Loucy (cell line): ENCODE measurements around the gene NPC1.
A peak's percentile ranks its signal among the peaks of the same experiment; 100 is the strongest.

ENCODE experiments used
- H2AFZ ChIP-seq: fragments of 200-600 bp; sonication (generic); 2 replicates; pipeline ENCODE4 v1.6.0; 2016; ENCODE audit warnings: antibody characterized with exemption, mild to moderate bottlenecking, low read length, moderate library complexity
- H3F3A ChIP-seq: fragments of 200-600 bp; 2 replicates; pipeline ENCODE4 v1.6.0; 2016; ENCODE audit warnings: antibody characterized with exemption, low read depth, mild to moderate bottlenecking
- H3K27me3 ChIP-seq: fragments of 200-600 bp; sonication (generic); 2 replicates; pipeline ENCODE4 v1.6.1; 2014; ENCODE audit warnings: low read length, mild to moderate bottlenecking; ENCODE audit not compliant: insufficient read depth, poor library complexity, severe bottlenecking
- H3K36me3 ChIP-seq: fragments of 200-600 bp; sonication (generic); 2 replicates; pipeline ENCODE4 v1.6.1; 2016; ENCODE audit warnings: low read length; ENCODE audit not compliant: insufficient read depth
- H3K4me1 ChIP-seq: fragments of 200-600 bp; sonication (generic); 2 replicates; pipeline ENCODE4 v1.5.1; 2014; ENCODE audit warnings: low read length, mild to moderate bottlenecking; ENCODE audit not compliant: insufficient read depth, poor library complexity, severe bottlenecking
- H3K4me2 ChIP-seq: fragments of 200-600 bp; sonication (generic); 2 replicates; pipeline ENCODE4 v1.6.0; 2014; ENCODE audit warnings: antibody characterized with exemption, low read length, low read depth, mild to moderate bottlenecking; ENCODE audit not compliant: poor library complexity, severe bottlenecking
- H3K4me3 ChIP-seq: fragments of 200-600 bp; sonication (generic); 2 replicates; pipeline ENCODE4 v1.5.1; 2014; ENCODE audit warnings: low read length, mild to moderate bottlenecking, mixed read lengths; ENCODE audit not compliant: poor library complexity, severe bottlenecking
- H3K79me2 ChIP-seq: fragments of 200-600 bp; sonication (generic); 2 replicates; pipeline ENCODE4 v1.6.1; 2014; ENCODE audit warnings: low read length; ENCODE audit not compliant: insufficient read depth
- H3K9ac ChIP-seq: fragments of 200-600 bp; sonication (generic); 2 replicates; pipeline ENCODE4 v1.6.0; 2014; ENCODE audit warnings: mild to moderate bottlenecking, low read depth, low read length, moderate library complexity; ENCODE audit not compliant: poor library complexity, severe bottlenecking
- H3K9me2 ChIP-seq: fragments of 200-600 bp; sonication (generic); replicated peaks from 2 replicates; pipeline ENCODE4 v1.6.1; 2016; ENCODE audit warnings: low read depth, low read length, mixed read lengths
- H3K9me3 ChIP-seq: fragments of 200-600 bp; sonication (generic); 2 replicates; pipeline ENCODE4 v1.6.1; 2014; ENCODE audit warnings: mild to moderate bottlenecking, antibody characterized with exemption, low read length, low read depth; ENCODE audit not compliant: insufficient read depth
- H4K20me1 ChIP-seq: fragments of 200-600 bp; sonication (generic); 2 replicates; pipeline ENCODE4 v1.6.0; 2014; ENCODE audit warnings: antibody characterized with exemption, low read length, mild to moderate bottlenecking; ENCODE audit not compliant: insufficient read depth, poor library complexity, severe bottlenecking
- EZH2phosphoT487 ChIP-seq: fragments of 200-600 bp; IDR thresholded peaks from 2 replicates; pipeline ENCODE4 v1.6.1; 2018; ENCODE audit warnings: antibody characterized with exemption, mild to moderate bottlenecking, moderate library complexity, borderline replicate concordance
- TF ChIP-seq, protein P1 (sequence below): fragments of 200-600 bp; sonication (generic); conservative IDR thresholded peaks from 2 replicates; pipeline ENCODE4 v1.5.1; 2014; ENCODE audit warnings: mild to moderate bottlenecking, antibody characterized with exemption, low read length

NPC1 gene

GRCh38 chr18:23585897-23586248 is 433 bp downstream of the NPC1 start:
- Histone ChIP-seq H3K4me3 (peak overlapping the region; percentile 98), H4K20me1 (peaks cover 16% of the 10 kb centered on the region), H3K4me2 (peak overlapping the region; percentile 96), H3K79me2 (peaks cover 51% of the 10 kb centered on the region), H3K4me1 (peaks cover 43% of the 10 kb centered on the region), H2AFZ (peak overlapping the region; percentile 96), H3K36me3 (no peaks in the 10 kb centered on the region), H3K27me3 (no peaks in the 10 kb centered on the region), H3K9ac (peak overlapping the region; percentile 88), H3K9me2 (no peaks in the 10 kb centered on the region), H3K9me3 (no peaks in the 10 kb centered on the region), H3F3A (no peaks in the 10 kb centered on the region)
- TF ChIP-seq EZH2phosphoT487: no peak
- TF ChIP-seq, protein P1, sequence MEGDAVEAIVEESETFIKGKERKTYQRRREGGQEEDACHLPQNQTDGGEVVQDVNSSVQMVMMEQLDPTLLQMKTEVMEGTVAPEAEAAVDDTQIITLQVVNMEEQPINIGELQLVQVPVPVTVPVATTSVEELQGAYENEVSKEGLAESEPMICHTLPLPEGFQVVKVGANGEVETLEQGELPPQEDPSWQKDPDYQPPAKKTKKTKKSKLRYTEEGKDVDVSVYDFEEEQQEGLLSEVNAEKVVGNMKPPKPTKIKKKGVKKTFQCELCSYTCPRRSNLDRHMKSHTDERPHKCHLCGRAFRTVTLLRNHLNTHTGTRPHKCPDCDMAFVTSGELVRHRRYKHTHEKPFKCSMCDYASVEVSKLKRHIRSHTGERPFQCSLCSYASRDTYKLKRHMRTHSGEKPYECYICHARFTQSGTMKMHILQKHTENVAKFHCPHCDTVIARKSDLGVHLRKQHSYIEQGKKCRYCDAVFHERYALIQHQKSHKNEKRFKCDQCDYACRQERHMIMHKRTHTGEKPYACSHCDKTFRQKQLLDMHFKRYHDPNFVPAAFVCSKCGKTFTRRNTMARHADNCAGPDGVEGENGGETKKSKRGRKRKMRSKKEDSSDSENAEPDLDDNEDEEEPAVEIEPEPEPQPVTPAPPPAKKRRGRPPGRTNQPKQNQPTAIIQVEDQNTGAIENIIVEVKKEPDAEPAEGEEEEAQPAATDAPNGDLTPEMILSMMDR: no peak

- Histone ChIP-seq H3K4me1 (peaks cover 49% of the 10 kb centered on the region), H3F3A (no peaks in the 10 kb centered on the region), H2AFZ (peak overlapping the region; percentile 96), H3K9me3 (no peaks in the 10 kb centered on the region), H3K36me3 (no peaks in the 10 kb centered on the region), H3K9ac (peak overlapping the region; percentile 88), H3K9me2 (no peaks in the 10 kb centered on the region), H3K4me2 (peak overlapping the region; percentile 96), H3K4me3 (peak overlapping the region; percentile 98), H3K27me3 (no peaks in the 10 kb centered on the region), H3K79me2 (peaks cover 57% of the 10 kb centered on the region), H4K20me1 (peaks cover 19% of the 10 kb centered on the region)
- no peak for TF ChIP-seq EZH2phosphoT487
- TF ChIP-seq, protein P1: no peak
Measured at GRCh38 chr18:23585007-23585871, 1.1 kb downstream of the NPC1 start.

DNA sequence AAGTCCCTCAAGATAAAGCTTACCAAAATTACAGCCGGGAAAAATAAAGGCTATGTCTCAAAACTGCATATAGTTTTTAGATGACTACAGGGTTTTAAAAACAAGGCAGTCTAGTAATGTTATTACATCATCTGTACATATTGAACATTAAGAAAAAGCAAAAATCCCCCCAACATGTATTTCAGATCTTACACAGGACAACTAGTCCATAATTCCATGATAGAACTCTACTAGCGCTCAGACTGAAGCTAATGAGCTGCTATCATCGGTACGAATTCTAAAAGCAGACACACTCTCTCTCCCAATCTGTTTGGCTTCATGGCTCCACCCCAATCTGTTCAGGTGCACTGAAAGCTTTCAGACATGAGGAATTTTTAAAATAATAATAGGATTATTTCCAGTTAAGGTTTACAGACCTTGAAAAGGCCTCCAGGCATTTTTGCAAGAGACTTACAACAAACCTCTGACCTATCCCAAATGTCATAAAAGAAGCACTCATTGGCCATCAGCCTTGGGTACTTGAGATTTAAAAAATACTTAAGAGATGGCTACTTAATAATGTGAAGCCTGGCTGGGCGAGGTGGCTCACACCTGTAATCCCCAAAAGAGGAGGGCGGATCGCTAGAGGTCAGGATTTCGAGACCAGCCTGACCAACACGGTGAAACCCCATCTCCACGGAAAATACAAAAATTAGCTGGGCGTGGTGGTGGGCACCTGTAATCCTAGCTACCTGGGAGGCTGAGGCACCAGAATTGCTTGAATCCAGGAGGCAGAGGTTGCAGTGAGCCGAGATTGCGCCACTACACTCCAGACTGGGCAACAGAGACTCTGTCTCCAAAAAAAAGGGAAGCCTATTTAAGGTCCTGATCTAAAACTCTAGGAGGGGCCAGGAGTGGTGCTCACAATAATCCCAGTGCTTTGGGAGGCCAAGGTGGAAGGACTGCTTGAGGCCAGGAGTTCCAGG is 2.0 kb downstream of the NPC1 start:
- Histone ChIP-seq H3K27me3 (no peaks in the 10 kb centered on the region), H3K79me2 (peaks cover 59% of the 10 kb centered on the region), H3K4me3 (peak overlapping the region; percentile 98), H3K9me3 (no peaks in the 10 kb centered on the region), H3K36me3 (no peaks in the 10 kb centered on the region), H3K4me1 (peaks cover 51% of the 10 kb centered on the region), H2AFZ (no peak overlapping the region), H3K4me2 (peak overlapping the region; percentile 96), H4K20me1 (peaks cover 19% of the 10 kb centered on the region), H3K9me2 (no peaks in the 10 kb centered on the region), H3K9ac (peak overlapping the region; percentile 43), H3F3A (no peaks in the 10 kb centered on the region)
- TF ChIP-seq, protein P1: no peak
- TF ChIP-seq EZH2phosphoT487: no peak
